Colonic mucosa (tissue), 4 donors: ENCODE results near the gene ADA. TPM values are rescaled to one million over a fixed set of nuclear protein-coding genes. Genes with fewer than 3 reads are reported as not detected.

Source experiments
- DNase-seq: peaks from one replicate; pipeline ENCODE4 v3.0.0-alpha.2; 2020
- H3K27ac ChIP-seq: fragments of 200-600 bp; one replicate; pipeline ENCODE4 v1.8.0; 2021
- H3K27me3 ChIP-seq: fragments of 200-600 bp; one replicate; pipeline ENCODE4 v1.8.0; 2021
- H3K36me3 ChIP-seq: fragments of 200-600 bp; one replicate; pipeline ENCODE4 v1.8.0; 2021
- H3K4me1 ChIP-seq: fragments of 200-600 bp; one replicate; pipeline ENCODE4 v1.8.0; 2021; ENCODE audit warnings: mild to moderate bottlenecking
- H3K4me3 ChIP-seq: fragments of 200-600 bp; one replicate; pipeline ENCODE4 v1.8.0; 2021
- H3K9ac ChIP-seq, 2 donors: one replicate each; pipeline ENCODE4 v1.7.0; 2013; ENCODE audit warnings: control low read depth in 2 of 2, low read depth in 2 of 2, low read length in 2 of 2
- H3K9me3 ChIP-seq: fragments of 200-600 bp; one replicate; pipeline ENCODE4 v1.8.0; 2021
- intact Hi-C: fragments of 100-400 bp; cut with DNase I; formaldehyde crosslinking; loops from one replicate; pipeline ENCODE4 v1.14.1; 2022
- total RNA-seq, 2 donors: library from RNA; stranded (reverse); fragmentation: NEBNext Ultra II Directional in 1 of 2; extraction: Animal tissue kit (Norgen Biotek cat#: 25700) in 1 of 2; gene quantifications; one replicate each; pipeline ENCODE4 v1.2.1, GENCODE V29; 2021
- TF ChIP-seq, protein P1 (sequence below): fragments of 200-600 bp; IDR thresholded peaks from one replicate; pipeline ENCODE4 v1.8.0; 2022; ENCODE audit warnings: antibody characterized with exemption, mild to moderate bottlenecking
- donor health status: healthy.
- donor health status: DM: no; HTN: no; CAD: no.
- donor health status: DM: no; HTN: no; CAD: no.

Gene ADA
- total RNA-seq, 2 donors from 2014 or later, result 2.4 to 4.5 TPM

DNA sequence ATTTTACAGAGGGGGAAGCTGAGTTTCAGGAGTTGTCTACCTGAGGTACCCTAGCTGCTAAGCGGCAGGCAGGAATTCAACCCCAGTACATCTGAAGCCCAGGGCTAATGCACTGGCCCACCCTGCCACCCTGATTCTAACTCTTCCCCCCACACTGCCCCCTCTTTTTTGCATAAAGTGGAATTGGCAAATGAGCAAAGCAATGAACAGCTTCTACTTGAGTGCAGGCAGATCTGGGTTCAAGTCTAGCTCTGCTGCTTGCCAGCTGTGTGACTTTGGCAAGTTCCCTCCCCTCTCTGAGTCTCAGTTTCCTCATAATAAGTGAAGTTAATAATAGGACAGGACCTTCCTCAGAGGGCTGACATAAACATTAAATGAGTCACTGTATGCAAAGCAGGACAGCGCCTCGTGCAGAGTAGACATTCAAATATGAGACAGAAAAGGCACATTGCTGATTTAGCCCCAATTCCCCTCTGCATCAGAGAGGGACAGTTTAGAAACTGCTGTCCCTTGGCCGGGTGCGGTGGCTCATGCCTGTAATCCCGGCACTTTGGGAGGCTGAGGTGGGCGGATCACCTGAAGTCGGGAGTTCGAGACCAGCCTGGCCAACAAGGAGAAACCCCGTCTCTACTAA, 4.7 kb downstream of the ADA start:
- Histone ChIP-seq H3K36me3 (no peaks in the 10 kb centered on the region), H3K27me3 (no peaks in the 10 kb centered on the region), H3K27ac (peak overlapping the region; percentile 51), H3K9me3 (no peaks in the 10 kb centered on the region), H3K4me1 (peaks cover 17% of the 10 kb centered on the region), H3K9ac (peak overlapping the region; percentile 21 to 35), H3K4me3 (no peak overlapping the region)
- TF ChIP-seq, protein P1, sequence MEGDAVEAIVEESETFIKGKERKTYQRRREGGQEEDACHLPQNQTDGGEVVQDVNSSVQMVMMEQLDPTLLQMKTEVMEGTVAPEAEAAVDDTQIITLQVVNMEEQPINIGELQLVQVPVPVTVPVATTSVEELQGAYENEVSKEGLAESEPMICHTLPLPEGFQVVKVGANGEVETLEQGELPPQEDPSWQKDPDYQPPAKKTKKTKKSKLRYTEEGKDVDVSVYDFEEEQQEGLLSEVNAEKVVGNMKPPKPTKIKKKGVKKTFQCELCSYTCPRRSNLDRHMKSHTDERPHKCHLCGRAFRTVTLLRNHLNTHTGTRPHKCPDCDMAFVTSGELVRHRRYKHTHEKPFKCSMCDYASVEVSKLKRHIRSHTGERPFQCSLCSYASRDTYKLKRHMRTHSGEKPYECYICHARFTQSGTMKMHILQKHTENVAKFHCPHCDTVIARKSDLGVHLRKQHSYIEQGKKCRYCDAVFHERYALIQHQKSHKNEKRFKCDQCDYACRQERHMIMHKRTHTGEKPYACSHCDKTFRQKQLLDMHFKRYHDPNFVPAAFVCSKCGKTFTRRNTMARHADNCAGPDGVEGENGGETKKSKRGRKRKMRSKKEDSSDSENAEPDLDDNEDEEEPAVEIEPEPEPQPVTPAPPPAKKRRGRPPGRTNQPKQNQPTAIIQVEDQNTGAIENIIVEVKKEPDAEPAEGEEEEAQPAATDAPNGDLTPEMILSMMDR, result no peak
- DNase-seq, result no peak
- intact Hi-C loops, result no loop called here

DNA sequence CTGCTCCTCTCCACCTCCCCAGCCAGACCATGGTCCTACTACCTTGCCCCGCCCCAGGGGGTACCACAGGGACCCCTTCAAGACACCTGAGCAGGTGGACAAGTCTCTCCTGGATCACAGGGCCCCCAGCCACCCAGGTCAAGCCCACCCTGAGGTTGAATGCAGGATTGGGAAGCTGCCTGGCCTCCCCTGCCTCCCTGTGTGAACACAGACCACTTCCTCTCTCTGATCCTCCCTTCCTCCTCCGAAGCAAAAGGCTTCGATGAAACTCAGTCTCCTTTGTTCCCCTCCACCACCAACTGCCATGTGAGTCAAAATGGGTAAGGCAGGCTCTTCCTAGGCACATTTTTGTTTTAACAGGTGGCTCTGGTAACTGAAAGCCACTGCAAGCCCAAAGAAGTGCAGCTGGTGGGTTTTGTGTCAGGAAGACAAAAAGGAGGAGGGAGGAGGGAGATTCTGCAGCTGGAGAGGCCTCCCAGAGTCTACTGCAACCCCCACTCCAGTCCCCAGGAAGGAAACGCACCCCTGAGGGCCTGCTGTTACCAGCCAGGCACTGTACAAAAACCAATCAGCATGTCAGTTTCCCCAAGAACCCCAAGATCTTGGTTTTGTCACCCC, 5.4 kb downstream of the ADA start:
- peak overlapping the region; percentile 35 for H3K9ac ChIP-seq
- H3K4me1 ChIP-seq, result peaks cover 16% of the 10 kb centered on the region
- no peaks in the 10 kb centered on the region for H3K9me3 ChIP-seq
- no peaks in the 10 kb centered on the region for H3K27me3 ChIP-seq
- intact Hi-C loops, result no loop called here
- TF ChIP-seq, protein P1, result no peak
- H3K4me3 ChIP-seq, result no peak overlapping the region
- no peaks in the 10 kb centered on the region for H3K36me3 ChIP-seq
- H3K27ac ChIP-seq, result peak overlapping the region; percentile 51
- no peak for DNase-seq

DNA sequence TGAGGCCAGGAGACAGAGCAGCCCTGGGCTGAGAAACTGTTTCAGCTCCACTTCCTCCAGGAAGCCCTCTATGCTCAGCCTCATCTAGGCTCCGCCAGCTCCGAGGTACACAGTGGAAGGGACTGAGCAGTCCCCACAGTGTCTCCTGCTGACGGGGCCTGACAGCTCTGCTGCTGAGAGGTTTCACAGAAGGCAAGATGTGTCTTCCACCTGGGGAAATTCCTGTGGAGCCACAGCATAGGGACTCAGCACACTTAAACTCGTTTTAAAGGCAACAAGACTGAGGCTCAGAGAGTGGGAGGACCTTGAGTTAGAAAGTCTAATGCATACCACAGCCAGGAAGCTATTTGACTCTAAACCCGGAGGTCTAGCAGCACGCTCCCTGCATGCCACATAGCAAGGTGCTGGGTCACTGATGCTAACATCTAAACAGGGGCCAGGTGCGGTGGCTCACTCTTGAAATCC, 6.8 kb downstream of the ADA start:
- intact Hi-C loops, result no loop called here
- no peaks in the 10 kb centered on the region for H3K27me3 ChIP-seq
- no peak overlapping the region for H3K4me3 ChIP-seq
- TF ChIP-seq, protein P1, result no peak
- H3K9ac ChIP-seq, result no peak overlapping the region
- H3K4me1 ChIP-seq, result peaks cover 12% of the 10 kb centered on the region
- DNase-seq, result no peak
- H3K36me3 ChIP-seq, result no peaks in the 10 kb centered on the region
- H3K27ac ChIP-seq, result peak overlapping the region; percentile 63
- no peaks in the 10 kb centered on the region for H3K9me3 ChIP-seq

DNA sequence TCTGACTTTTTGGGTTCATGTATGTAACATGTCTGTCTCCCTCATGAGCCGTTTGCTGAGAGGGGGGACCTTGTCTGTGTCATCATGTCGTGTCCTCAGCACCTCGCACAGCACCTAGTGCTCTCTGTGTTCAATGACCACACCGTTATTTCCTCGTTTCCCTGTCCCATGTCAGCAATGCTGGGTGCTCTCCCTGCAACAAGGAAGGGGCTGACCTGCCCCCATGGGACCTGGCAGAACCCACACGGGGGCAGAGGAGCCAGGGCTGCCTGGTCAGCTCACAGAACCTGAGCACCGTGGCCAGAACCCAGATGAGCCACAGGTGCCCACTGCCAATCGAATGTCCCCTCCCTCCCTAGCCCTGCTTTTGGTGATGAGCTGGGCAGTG, 7.3 kb downstream of the ADA start:
- DNase-seq, result no peak
- peaks cover 12% of the 10 kb centered on the region for H3K4me1 ChIP-seq
- TF ChIP-seq, protein P1, result no peak
- intact Hi-C loops, result no loop called here
- H3K27me3 ChIP-seq, result no peaks in the 10 kb centered on the region
- H3K4me3 ChIP-seq, result no peak overlapping the region
- H3K9ac ChIP-seq, result peak overlapping the region in 1 of 2 donors; percentile 20
- no peaks in the 10 kb centered on the region for H3K36me3 ChIP-seq
- H3K27ac ChIP-seq, result peak overlapping the region; percentile 63
- no peaks in the 10 kb centered on the region for H3K9me3 ChIP-seq

DNA sequence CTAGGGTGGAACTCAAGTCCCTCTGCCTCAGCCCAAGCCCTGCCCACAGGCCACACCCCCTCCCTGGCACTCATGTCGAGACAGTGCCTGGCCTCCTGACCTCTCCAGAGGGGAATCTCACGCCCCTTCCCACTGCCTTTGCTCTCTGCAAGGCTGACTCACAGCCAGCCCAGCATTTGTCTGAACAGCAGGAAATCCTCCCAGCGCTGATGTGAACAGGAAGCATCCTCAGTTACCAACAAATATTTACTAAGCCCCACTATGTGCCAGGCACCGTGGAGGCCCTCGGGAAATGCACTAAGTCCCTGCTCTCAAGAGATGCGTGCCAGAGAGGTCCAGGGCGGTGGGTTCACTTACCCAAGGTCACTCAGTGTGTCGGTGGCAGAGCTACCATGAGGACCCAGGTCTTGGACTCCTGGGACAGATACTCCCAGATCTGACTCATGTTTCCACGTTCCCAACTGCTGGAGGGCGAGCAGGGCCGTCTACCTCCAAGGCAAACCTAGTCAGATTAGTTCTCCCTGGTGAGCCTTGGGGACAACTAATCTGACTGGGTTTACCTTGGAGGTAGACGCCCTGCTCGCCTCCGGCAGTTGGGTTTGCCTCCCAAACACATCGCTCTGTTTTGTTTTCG, 7.8 kb downstream of the ADA start:
- DNase-seq, result peak; percentile 50
- intact Hi-C loops, result no loop called here
- TF ChIP-seq, protein P1, result no peak
- no peak overlapping the region for H3K4me3 ChIP-seq
- peak overlapping the region; percentile 20 to 54 for H3K9ac ChIP-seq
- no peaks in the 10 kb centered on the region for H3K36me3 ChIP-seq
- peaks cover 12% of the 10 kb centered on the region for H3K4me1 ChIP-seq
- H3K9me3 ChIP-seq, result no peaks in the 10 kb centered on the region
- H3K27me3 ChIP-seq, result no peaks in the 10 kb centered on the region
- peak overlapping the region; percentile 63 for H3K27ac ChIP-seq
